GM23338 (cell line): ENCODE measurements around the gene PIGZ. TPM values are rescaled to one million over a fixed set of nuclear protein-coding genes. Genes with fewer than 3 reads are reported as not detected.

Source experiments
- ATAC-seq: fragments of 200-7000 bp; cut with Tn5 transposase; 3 replicates; pipeline ENCODE4 v1.9.1; 2020
- DNase-seq: peaks from one replicate; pipeline ENCODE4 v3.0.0-alpha.2; 2015; ENCODE audit warnings: low spot score
- H2AFZ ChIP-seq: fragments of 200-600 bp; sonication (generic); 2 replicates; pipeline ENCODE4 v1.8.0; 2016; ENCODE audit warnings: antibody characterized with exemption, mild to moderate bottlenecking, moderate library complexity
- H3F3A ChIP-seq: fragments of 200-600 bp; sonication (generic); replicated peaks from 2 replicates; pipeline ENCODE4 v1.8.0; 2017; ENCODE audit warnings: antibody characterized with exemption, mixed run types, low read depth
- H3K27ac ChIP-seq: fragments of 200-600 bp; sonication (generic); 2 replicates; pipeline ENCODE4 v1.6.1; 2016; ENCODE audit warnings: low read depth
- H3K27me3 ChIP-seq: fragments of 200-600 bp; sonication (generic); 2 replicates; pipeline ENCODE4 v1.8.0; 2016; ENCODE audit warnings: mild to moderate bottlenecking, mixed run types, moderate library complexity; ENCODE audit not compliant: insufficient read depth
- H3K36me3 ChIP-seq: fragments of 200-600 bp; sonication (generic); 2 replicates; pipeline ENCODE4 v1.8.0; 2016; ENCODE audit warnings: mild to moderate bottlenecking; ENCODE audit not compliant: insufficient read depth
- H3K4me1 ChIP-seq: fragments of 200-600 bp; sonication (generic); 2 replicates; pipeline ENCODE4 v1.8.0; 2016; ENCODE audit warnings: mild to moderate bottlenecking, moderate library complexity; ENCODE audit not compliant: insufficient read depth
- H3K4me2 ChIP-seq: fragments of 200-600 bp; sonication (generic); 2 replicates; pipeline ENCODE4 v1.7.1; 2017; ENCODE audit warnings: mixed run types
- H3K4me3 ChIP-seq: fragments of 200-600 bp; sonication (generic); 2 replicates; pipeline ENCODE4 v1.6.1; 2016; ENCODE audit warnings: mixed run types
- H3K79me2 ChIP-seq: fragments of 200-600 bp; sonication (generic); replicated peaks from 2 replicates; pipeline ENCODE4 v1.8.0; 2017; ENCODE audit warnings: mild to moderate bottlenecking; ENCODE audit not compliant: insufficient read depth
- H3K9me2 ChIP-seq: fragments of 200-600 bp; sonication (generic); 2 replicates; pipeline ENCODE4 v1.8.0; 2017; ENCODE audit not compliant: insufficient read depth
- H4K20me1 ChIP-seq: fragments of 200-600 bp; sonication (generic); replicated peaks from 2 replicates; pipeline ENCODE4 v1.8.0; 2017; ENCODE audit warnings: mild to moderate bottlenecking; ENCODE audit not compliant: insufficient read depth
- H3K27ac Mint-ChIP-seq: 2 replicates; pipeline ENCODE4 v1.8.0; 2020; ENCODE audit warnings: inconsistent platforms, mild to moderate bottlenecking, moderate library complexity, mixed read lengths
- H3K27me3 Mint-ChIP-seq: 3 replicates; pipeline ENCODE4 v1.8.0; 2022; ENCODE audit warnings: low read depth, mild to moderate bottlenecking, moderate library complexity, mixed read lengths, inconsistent platforms; ENCODE audit not compliant: insufficient read depth, poor library complexity
- H3K36me3 Mint-ChIP-seq: 3 replicates; pipeline ENCODE4 v1.8.0; 2021; ENCODE audit warnings: low read depth, mild to moderate bottlenecking, inconsistent platforms, moderate library complexity, mixed read lengths
- H3K4me1 Mint-ChIP-seq: 3 replicates; pipeline ENCODE4 v1.8.0; 2020; ENCODE audit warnings: mild to moderate bottlenecking, inconsistent platforms, mixed read lengths
- H3K4me3 Mint-ChIP-seq: 3 replicates; pipeline ENCODE4 v1.8.0; 2021; ENCODE audit warnings: moderate library complexity, mild to moderate bottlenecking, inconsistent platforms, mixed read lengths
- H3K9me3 Mint-ChIP-seq: 3 replicates; pipeline ENCODE4 v1.8.0; 2020; ENCODE audit warnings: moderate library complexity, mild to moderate bottlenecking, inconsistent platforms, mixed read lengths
- EZH2 ChIP-seq: fragments of 200-600 bp; sonication (generic); IDR thresholded peaks from one replicate; pipeline ENCODE4 v1.8.0; 2017; ENCODE audit warnings: antibody characterized with exemption, mild to moderate bottlenecking, low read depth; ENCODE audit not compliant: unreplicated experiment
- EZH2phosphoT487 ChIP-seq: fragments of 200-600 bp; sonication (generic); IDR thresholded peaks from one replicate; pipeline ENCODE4 v1.8.1; 2018; ENCODE audit warnings: antibody characterized with exemption; ENCODE audit not compliant: unreplicated experiment
- JUNB ChIP-seq: IDR thresholded peaks from one replicate; pipeline ENCODE4 v1.6.1; 2016; ENCODE audit warnings: antibody characterized with exemption; ENCODE audit not compliant: unreplicated experiment
- NANOG ChIP-seq: IDR thresholded peaks from 2 replicates; pipeline ENCODE4 v1.6.1; 2016; ENCODE audit warnings: antibody characterized with exemption, borderline replicate concordance
- POLR2AphosphoS5 ChIP-seq: IDR thresholded peaks from 2 replicates; pipeline ENCODE4 v1.6.1; 2016; ENCODE audit warnings: antibody characterized with exemption, low read depth
- ZNF114 ChIP-seq: fragments of 250-450 bp; sonication (Bioruptor Pico); IDR thresholded peaks from 2 replicates; pipeline ENCODE4 v1.5.0; 2020; ENCODE audit warnings: mild to moderate bottlenecking, moderate library complexity
- polyA plus RNA-seq: library from polyadenylated mRNA; unstranded; fragments of >200 nt; fragmentation: Nextera tagmentation; extraction: Ambion mirVana; gene quantifications from 2 replicates; pipeline ENCODE4 v1.2.1, GENCODE V29; 2016
- total RNA-seq: library from RNA; depleted of rRNA; stranded (reverse); fragments of >200 nt; shearing (Covaris generic); gene quantifications from 2 replicates; pipeline ENCODE4 v1.2.3, GENCODE V29; 2014
- TF ChIP-seq, protein P1 (sequence below), 2 experiments: fragments of 200-600 bp in 1 of 2; sonication (generic) in 1 of 2; conservative IDR thresholded peaks; 2 replicates each; pipeline versions ENCODE4 v1.5.1 to v1.6.1; 2016 to 2017; ENCODE audit warnings: antibody characterized with exemption in 2 of 2, low read depth in 2 of 2, mild to moderate bottlenecking in 2 of 2, moderate library complexity in 1 of 2
- TF ChIP-seq, protein P2 (sequence below): IDR thresholded peaks from 2 replicates; pipeline ENCODE4 v1.6.1; 2016; ENCODE audit warnings: antibody characterized with exemption

Gene PIGZ
- total and polyA plus RNA-seq, 2 experiments from 2014 or later: 0.16 TPM; not detected in 1

DNA sequence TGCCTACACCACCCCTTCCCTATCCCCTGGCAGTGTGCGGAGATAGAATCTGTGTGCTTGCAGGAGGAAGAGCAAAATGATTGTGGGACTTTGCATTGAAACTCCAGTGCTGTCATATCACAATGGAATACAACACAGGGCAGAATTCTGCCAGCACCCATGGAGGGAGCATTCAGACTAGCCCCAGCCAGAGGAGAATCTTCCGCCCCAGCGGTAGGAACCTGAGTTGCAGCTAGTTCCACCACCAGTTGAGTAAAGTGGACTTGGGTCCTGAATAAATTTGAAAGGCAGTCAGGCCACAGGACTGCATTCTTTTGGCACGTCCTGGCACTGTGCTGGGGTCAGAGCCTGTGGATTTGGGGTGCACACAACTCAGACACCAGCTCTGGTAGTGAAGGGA lies 53.8 kb downstream of the PIGZ start:
- Histone ChIP-seq H3K36me3 (no peaks in the 10 kb centered on the region; the same call in 1 of the 2 replicates), H3K27ac (no peak overlapping the region), H3K4me1 (no peaks in the 10 kb centered on the region), H4K20me1 (no peaks in the 10 kb centered on the region; the same call in 1 of the 2 replicates), H2AFZ (no peak overlapping the region), H3K79me2 (no peaks in the 10 kb centered on the region), H3K9me2 (no peaks in the 10 kb centered on the region), H3K27me3 (no peaks in the 10 kb centered on the region), H3K4me3 (no peak overlapping the region), H3K4me2 (no peak overlapping the region), H3F3A (no peaks in the 10 kb centered on the region)
- DNase-seq (peak; percentile 51), ATAC-seq (peak; percentile 82)
- no peaks in the 10 kb centered on the region for H3K9me3 Mint-ChIP-seq
- no peaks in the 10 kb centered on the region for H3K4me1 Mint-ChIP-seq
- H3K36me3 Mint-ChIP-seq: peaks cover 19% of the 10 kb centered on the region
- peaks cover 2% of the 10 kb centered on the region for H3K27me3 Mint-ChIP-seq
- TF ChIP-seq, protein P1, sequence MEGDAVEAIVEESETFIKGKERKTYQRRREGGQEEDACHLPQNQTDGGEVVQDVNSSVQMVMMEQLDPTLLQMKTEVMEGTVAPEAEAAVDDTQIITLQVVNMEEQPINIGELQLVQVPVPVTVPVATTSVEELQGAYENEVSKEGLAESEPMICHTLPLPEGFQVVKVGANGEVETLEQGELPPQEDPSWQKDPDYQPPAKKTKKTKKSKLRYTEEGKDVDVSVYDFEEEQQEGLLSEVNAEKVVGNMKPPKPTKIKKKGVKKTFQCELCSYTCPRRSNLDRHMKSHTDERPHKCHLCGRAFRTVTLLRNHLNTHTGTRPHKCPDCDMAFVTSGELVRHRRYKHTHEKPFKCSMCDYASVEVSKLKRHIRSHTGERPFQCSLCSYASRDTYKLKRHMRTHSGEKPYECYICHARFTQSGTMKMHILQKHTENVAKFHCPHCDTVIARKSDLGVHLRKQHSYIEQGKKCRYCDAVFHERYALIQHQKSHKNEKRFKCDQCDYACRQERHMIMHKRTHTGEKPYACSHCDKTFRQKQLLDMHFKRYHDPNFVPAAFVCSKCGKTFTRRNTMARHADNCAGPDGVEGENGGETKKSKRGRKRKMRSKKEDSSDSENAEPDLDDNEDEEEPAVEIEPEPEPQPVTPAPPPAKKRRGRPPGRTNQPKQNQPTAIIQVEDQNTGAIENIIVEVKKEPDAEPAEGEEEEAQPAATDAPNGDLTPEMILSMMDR (conservative IDR thresholded peaks at IDR 0.05; ENCODE audit: low read depth in 2 of 2): peak in 1 of 2 experiments; percentile 13; a peak in 1 of 4 replicates
- TF ChIP-seq NANOG: no peak
- no peak overlapping the region for H3K4me3 Mint-ChIP-seq
- H3K27ac Mint-ChIP-seq: no peak overlapping the region

DNA sequence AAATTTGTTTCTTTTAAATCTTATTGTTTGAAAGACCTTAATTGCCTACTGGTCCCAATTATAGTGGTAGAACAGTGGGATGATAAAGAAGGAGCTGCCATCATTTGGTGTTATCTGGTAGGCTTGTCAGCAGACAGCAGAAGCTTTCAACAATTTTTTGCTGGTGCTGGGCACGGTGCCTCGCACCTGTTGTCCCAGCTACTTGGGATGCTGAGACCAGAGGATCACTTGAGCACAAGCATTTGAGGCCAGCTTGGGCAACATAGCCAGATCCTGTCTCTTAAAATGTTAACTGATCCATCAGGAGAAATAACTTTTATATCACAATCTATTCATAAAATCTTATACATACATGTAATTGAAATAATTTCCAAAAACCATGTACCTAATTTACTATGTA lies 64.9 kb downstream of the PIGZ start:
- no peak for TF ChIP-seq EZH2
- TF ChIP-seq POLR2AphosphoS5: no peak
- no peak for TF ChIP-seq ZNF114 (CRISPR knock-in tag)
- TF ChIP-seq, protein P1 (conservative IDR thresholded peaks at IDR 0.05; ENCODE audit: low read depth in 2 of 2): no peak
- no peak for TF ChIP-seq NANOG
- Histone ChIP-seq H3K4me3 (no peak overlapping the region), H3K27me3 (no peaks in the 10 kb centered on the region), H4K20me1 (no peaks in the 10 kb centered on the region), H3F3A (no peaks in the 10 kb centered on the region), H3K36me3 (peaks cover 11% of the 10 kb centered on the region), H2AFZ (no peak overlapping the region), H3K4me1 (no peaks in the 10 kb centered on the region), H3K4me2 (no peak overlapping the region), H3K27ac (no peak overlapping the region), H3K79me2 (no peaks in the 10 kb centered on the region), H3K9me2 (no peaks in the 10 kb centered on the region)
- ATAC-seq: no peak
- Mint-ChIP-seq H3K36me3 (peaks cover 55% of the 10 kb centered on the region), H3K27me3 (peaks cover 5% of the 10 kb centered on the region), H3K27ac (no peak overlapping the region), H3K4me1 (no peaks in the 10 kb centered on the region), H3K4me3 (no peak overlapping the region), H3K9me3 (no peaks in the 10 kb centered on the region)
- DNase-seq: no peak

- Histone ChIP-seq H3K4me1 (no peaks in the 10 kb centered on the region), H3K36me3 (peaks cover 11% of the 10 kb centered on the region), H4K20me1 (no peaks in the 10 kb centered on the region), H3F3A (no peaks in the 10 kb centered on the region), H2AFZ (no peak overlapping the region), H3K4me3 (no peak overlapping the region), H3K79me2 (peaks cover 7% of the 10 kb centered on the region; the same call in 1 of the 2 replicates), H3K9me2 (no peaks in the 10 kb centered on the region), H3K27ac (no peak overlapping the region), H3K27me3 (no peaks in the 10 kb centered on the region), H3K4me2 (no peak overlapping the region)
- ATAC-seq: no peak
- Mint-ChIP-seq H3K4me1 (no peaks in the 10 kb centered on the region), H3K27me3 (peaks cover 7% of the 10 kb centered on the region), H3K4me3 (no peak overlapping the region), H3K9me3 (no peaks in the 10 kb centered on the region), H3K36me3 (peaks cover 51% of the 10 kb centered on the region), H3K27ac (no peak overlapping the region)
- DNase-seq: no peak
- TF ChIP-seq EZH2phosphoT487 (no peak), JUNB (no peak), ZNF114 (CRISPR knock-in tag) (no peak)
- TF ChIP-seq, protein P2, sequence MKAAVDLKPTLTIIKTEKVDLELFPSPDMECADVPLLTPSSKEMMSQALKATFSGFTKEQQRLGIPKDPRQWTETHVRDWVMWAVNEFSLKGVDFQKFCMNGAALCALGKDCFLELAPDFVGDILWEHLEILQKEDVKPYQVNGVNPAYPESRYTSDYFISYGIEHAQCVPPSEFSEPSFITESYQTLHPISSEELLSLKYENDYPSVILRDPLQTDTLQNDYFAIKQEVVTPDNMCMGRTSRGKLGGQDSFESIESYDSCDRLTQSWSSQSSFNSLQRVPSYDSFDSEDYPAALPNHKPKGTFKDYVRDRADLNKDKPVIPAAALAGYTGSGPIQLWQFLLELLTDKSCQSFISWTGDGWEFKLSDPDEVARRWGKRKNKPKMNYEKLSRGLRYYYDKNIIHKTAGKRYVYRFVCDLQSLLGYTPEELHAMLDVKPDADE: no peak
These were observed 66.3 kb downstream of the PIGZ start for GRCh38 chr3:196902296-196902695.
